GM19240 (cell line): ENCODE measurements around the gene CRNN.

ENCODE experiments used
- DNase-seq: peaks from one replicate; pipeline ENCODE4 v3.0.0; 2011; ENCODE audit warnings: low spot score; ENCODE audit not compliant: insufficient read length

Gene CRNN

DNA sequence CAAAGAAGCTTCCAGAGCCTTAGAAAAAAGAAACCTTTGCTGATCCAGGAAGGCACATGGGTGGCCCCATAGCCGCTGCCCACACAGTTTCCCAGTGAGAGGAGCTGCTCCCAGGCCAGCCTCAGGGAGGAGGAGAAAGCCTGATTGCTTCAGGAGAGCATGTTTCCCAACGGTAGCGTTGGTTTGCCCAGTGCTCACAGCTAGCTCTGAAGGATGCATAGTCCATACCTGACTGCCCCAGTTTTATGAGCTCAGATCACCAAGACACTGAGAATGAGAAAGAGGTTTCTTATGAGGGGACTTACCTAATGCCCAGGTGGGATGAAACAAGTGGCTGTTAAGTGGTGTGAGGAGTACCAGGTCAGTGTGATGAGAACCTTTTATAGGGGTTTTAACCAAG is at the start of gene CRNN:
CRNN (minus strand) TSS at position 355 of the 400 bp plus-strand sequence. CDS start 2,030 bp downstream, outside the sequence.
- no peak for DNase-seq

DNA sequence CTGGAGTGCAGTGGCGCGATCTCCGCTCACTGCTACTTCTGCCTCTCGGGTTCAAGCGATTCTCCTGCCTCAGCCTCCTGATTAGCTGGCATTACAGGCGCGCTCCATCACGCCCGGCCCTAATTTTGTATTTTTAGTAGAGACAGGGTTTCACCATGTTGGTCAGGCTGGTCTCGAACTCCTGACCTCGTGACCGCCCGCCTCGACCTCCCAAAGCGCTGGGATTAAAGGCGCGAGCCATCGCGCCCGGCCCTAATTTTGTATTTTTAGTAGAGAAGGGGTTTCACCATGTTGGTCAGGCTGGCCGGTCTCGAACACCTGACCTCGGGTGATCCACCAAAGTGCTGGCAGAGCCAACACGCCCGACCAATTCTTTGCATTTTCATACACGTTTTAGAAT is 48.6 kb upstream of the CRNN start:
- no peak for DNase-seq

DNA sequence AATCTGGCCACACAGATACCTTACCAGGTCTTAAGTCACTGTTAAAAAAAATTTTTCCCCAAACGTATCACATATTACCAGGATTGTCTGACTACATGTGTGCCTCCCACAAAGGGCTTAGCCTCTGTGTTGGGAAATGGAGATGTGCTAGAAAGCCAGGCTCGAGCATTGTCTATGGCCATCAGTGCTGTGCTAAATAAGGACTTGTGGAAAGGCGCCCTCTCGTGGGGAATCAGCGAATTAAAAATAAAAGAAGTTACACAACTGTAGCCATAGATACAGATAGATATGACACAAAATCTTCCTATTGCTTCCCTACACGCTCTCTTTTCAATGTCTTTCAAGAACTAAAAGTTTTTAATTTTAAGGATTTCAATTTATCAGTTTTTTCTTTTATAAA is 47.5 kb upstream of the CRNN start:
- no peak for DNase-seq

GRCh38 chr1:152460529-152460899 is 46.5 kb upstream of the CRNN start:
- DNase-seq, result no peak

DNA sequence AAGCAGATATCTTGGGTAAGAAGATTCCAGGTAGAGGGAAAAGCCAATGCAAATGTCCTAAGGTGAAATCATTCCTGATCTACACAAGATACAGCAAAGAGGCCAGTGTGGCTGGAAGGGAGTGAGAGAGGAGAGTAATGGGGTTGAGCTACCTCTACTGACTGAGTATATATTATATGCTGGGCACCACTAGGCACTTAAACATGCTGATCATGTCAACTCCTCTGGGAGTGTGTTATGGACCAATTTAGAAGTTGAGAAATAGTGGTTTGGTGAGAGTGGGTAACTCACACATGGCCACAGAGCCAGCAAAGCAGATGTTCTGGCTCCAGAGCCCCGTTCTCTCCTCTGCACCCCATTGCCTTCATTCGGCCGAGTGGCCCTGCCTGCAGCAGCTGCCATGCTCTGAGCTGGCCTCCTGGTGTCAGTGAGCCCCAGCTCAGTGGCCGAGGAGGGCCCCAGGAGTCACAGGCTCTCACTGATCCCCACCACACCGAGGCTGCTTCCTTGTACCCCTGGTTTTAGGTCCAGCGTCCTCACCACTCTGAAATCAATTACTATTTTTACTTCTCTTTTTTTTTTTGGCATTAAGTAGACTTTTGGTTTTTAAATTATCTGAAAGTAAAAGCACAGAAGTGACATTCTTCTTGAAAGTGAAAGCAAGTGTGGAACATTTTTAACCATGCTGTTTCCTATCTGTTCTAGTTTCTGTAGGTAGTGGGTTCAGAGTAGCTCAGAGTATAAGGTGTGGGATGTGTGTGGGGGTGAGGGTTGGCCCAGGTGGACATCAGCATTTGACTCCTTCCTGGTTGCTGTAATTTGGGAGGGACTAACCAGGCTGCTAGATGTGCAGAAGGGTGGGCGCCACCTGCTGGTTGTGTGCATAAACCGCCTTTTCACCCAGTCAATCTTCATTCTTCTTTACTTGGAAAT is 45.8 kb upstream of the CRNN start:
- DNase-seq, result peak; percentile 30

GRCh38 chr1:152458384-152459185 is 44.5 kb upstream of the CRNN start:
- no peak for DNase-seq

GRCh38 chr1:152457561-152457960 is 43.5 kb upstream of the CRNN start:
- no peak for DNase-seq

DNA sequence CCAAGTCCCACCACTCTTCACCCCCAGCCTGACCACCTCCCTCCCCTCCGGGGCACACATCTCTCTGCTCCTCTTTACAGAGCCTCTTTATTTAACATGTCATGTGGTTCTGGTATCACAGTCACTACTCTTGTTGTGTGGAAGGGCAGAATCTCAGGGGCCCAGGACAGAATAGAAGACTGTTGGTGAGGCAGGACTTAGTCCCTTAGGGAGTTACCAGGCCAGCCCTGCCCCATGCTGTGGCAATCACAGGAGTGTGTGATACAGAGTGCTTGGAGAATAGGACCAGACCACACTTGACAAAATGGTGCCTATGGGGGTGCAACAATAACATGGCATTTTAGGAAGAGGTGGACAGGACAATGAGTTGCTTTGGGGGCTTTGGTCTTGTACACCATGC is 43.0 kb upstream of the CRNN start:
- DNase-seq, result no peak

- no peak for DNase-seq
These were observed 37.2 kb upstream of the CRNN start for GRCh38 chr1:152451254-152451653.

- no peak for DNase-seq
These were observed 35.6 kb upstream of the CRNN start for GRCh38 chr1:152449661-152450060.

GRCh38 chr1:152448496-152448895 is 34.4 kb upstream of the CRNN start:
- DNase-seq, result no peak

- no peak for DNase-seq
These were observed 34.0 kb upstream of the CRNN start for GRCh38 chr1:152448095-152448494.

- DNase-seq, result no peak
These were observed 33.4 kb upstream of the CRNN start for GRCh38 chr1:152447484-152447883.

DNA sequence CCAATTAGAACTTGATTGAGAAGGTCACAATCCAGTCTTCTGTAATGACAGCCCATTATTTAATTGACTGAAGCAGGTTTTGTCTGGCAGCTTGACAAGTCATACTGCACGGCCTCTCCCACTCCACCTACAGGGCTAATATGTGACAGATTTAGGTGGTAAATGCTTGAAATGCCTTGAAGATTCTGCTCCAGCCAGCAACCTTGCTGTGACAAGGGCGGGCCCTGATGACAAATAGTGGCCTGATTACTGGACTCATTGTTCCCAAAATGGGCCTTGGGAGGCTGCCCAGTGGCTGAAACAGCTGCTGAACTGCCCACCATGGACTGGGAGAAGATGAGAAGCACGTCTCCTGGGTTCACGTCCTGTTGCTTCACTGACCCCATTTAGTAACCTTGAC is 30.0 kb upstream of the CRNN start:
- no peak for DNase-seq

DNA sequence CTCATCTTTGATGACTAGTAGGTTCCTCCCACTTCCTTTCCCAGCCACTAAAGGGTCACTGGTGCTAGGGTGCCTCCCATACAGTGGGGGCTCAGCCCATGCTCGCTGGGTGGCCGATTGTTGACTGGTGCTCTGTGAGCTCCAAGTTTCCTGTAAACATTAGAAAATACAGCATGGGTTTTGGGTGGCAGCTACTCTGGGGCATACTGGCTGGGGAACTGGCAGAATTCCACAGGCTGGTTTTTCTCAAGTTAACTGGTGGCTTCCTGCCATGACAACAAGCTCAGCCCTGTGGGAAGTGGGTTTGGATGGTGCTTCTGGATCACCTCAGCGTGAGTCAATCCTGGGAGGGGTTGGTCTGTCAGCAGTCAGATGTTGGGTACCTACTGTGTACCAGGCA is 28.7 kb upstream of the CRNN start:
- DNase-seq, result no peak

DNA sequence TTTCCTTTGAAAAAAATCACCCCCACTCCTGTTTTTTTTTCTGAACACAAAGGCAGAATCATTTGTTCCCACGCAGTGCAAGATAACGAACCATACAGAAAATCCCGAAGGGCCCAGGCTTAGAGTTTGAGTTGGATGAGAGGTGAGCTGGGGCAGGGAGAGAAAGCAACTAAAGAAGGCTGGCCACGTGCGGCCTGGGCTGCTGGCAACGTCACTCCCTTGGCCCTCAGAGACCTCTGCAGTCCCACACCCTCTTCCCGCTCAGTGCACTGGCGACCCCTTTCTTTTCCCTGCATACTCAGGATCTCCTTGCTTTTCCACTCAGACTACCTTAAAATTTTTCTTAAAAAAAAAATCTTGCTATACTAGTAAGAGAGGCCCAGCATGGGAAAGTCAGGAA is 28.2 kb upstream of the CRNN start:
- no peak for DNase-seq

DNA sequence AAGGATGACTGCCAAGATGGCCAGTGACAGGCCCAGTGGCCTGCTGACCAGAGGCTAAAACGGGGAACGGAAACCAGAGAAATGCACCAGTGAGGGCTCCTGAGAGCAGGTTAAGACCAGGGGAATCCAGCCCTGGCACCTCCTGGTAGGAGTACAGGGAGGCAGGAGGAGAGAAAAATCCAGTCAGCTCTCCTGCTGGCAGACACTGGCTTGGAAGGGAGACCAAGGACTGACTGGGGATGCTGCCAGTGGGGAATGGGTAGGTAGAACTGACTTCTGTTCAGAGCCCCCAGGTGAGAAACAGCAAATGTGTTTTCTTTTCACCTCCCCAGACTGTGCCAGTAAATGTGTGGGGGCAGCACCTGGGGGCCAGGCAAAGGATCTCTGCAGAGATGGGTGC is 27.7 kb upstream of the CRNN start:
- no peak for DNase-seq

DNA sequence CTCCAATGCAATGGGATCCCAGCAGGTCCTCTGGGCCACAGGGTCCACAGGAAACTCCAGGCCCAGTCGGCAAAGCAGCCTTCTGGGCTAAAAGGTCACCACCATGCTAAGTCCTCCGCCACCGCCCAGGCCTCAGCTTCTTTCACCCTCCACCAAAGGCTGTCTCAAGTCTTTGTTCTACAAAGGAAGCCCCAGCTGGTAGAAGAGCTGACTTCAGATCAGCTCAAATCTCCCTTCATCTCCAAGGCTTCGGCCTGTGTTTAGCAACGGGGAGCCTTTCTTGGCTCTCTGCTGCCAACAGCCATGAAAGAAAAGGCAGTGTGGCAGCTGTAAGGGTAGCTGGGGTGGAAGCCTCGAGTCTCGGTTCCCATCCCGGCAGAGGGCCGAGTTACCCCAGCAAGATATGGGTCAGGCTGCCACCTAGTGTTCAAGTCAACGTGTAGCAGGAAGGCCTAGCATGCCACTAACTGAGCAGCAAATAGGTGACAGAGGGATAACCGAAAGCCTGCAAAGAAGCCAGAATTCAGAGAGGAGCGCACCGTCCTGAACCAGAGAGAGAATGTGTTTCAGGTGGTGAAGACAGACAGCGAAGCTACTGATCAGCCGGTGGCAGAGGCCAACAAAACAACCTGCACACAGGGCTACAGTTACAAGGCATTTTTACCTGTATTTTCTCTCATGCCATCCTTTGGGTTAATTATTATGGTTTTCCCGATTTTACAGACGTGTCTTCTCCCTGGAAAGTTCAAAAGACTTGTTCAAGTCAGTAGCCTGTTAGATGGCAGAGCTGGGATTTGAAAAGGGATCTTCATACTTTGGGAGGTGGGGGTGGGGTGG is 26.8 kb upstream of the CRNN start:
- peak; percentile 71 for DNase-seq

GRCh38 chr1:152436593-152437496 is 22.8 kb upstream of the CRNN start:
- DNase-seq, result no peak

- no peak for DNase-seq
These were observed 13.4 kb upstream of the CRNN start for GRCh38 chr1:152427458-152427857.

DNA sequence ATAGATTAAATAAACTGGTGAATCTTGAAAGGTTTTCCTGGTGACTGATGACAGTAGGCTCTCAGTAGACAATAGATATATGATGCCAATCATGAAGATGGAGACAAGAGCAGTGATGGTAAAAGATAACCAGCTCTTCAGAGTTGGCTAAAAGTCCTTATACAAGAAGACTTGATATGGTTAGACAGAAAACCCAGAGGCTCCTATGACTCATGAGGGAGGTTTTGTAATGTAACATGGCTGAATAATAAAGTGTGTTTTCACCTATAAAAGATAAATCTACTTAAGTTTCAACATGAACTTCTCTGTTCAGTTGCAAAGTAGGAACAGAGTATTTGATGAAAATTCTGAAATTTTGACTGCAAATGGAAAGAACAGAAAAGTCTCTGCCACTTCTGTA is 12.7 kb upstream of the CRNN start:
- no peak for DNase-seq
